Caco-2 (cell line): Measurements from ENCODE around the gene ADIPOR2. TPM values are rescaled to one million over a fixed set of nuclear protein-coding genes. Genes with fewer than 3 reads are reported as not detected.
A peak's percentile ranks its signal among the peaks of the same experiment; 100 is the strongest.
"Not testable (repeated sequence)": the region's sequence is repeated elsewhere in the genome, so short reads cannot be mapped to it uniquely, and the experiment has no call there.

Experiments
- BruUV-seq: library from RNA; stranded (reverse); fragments of 400-500 nt; replicated peaks from 2 replicates; lab custom pipeline; 2021; lab: Mats Ljungman, UMichigan
- CTCF ChIA-PET: fragments of 300-600 bp; sonication (Branson Sonifier 250); formaldehyde crosslinking; loops from one replicate; lab custom pipeline; 2022; ENCODE audit warnings: antibody characterized with exemption; lab: Charles Lee
- POLR2A ChIA-PET: fragments of 300-600 bp; sonication (Branson Sonifier 250); formaldehyde crosslinking; loops from one replicate; lab custom pipeline; 2022; ENCODE audit warnings: antibody characterized with exemption; lab: Charles Lee
- DNase-seq, 2 experiments: peaks; one replicate each; pipeline versions ENCODE4 v3.0.0 to v3.0.0-alpha.2; 2020 to 2022
- H3K27me3 ChIP-seq: replicated peaks from 2 replicates; pipeline ENCODE4 v1.6.0; 2011; ENCODE audit warnings: low read length; ENCODE audit not compliant: control insufficient read depth, insufficient read depth
- H3K36me3 ChIP-seq: 2 replicates; pipeline ENCODE4 v1.5.1; 2011; ENCODE audit warnings: low read length; ENCODE audit not compliant: control insufficient read depth, insufficient read depth
- H3K4me1 ChIP-seq: fragments of 250-450 bp; sonication (Bioruptor Pico); 2 replicates; pipeline ENCODE4 v1.5.1; 2020; ENCODE audit warnings: mild to moderate bottlenecking
- H3K4me3 ChIP-seq: 2 replicates; pipeline ENCODE4 v1.5.1; 2011; ENCODE audit warnings: low read depth, mild to moderate bottlenecking, control low read depth, low read length
- H3K9me3 ChIP-seq: fragments of 250-450 bp; sonication (Bioruptor Pico); 2 replicates; pipeline ENCODE4 v1.5.1; 2020; ENCODE audit warnings: mild to moderate bottlenecking, moderate library complexity
- H3K27ac Mint-ChIP-seq: one replicate; pipeline ENCODE4 v1.8.0; 2022; ENCODE audit warnings: mixed read lengths; ENCODE audit not compliant: unreplicated experiment
- H3K27me3 Mint-ChIP-seq: one replicate; pipeline ENCODE4 v1.8.0; 2022; ENCODE audit warnings: mixed read lengths; ENCODE audit not compliant: insufficient read depth, unreplicated experiment
- H3K36me3 Mint-ChIP-seq: one replicate; pipeline ENCODE4 v1.8.0; 2022; ENCODE audit warnings: mild to moderate bottlenecking, mixed read lengths; ENCODE audit not compliant: insufficient read depth, unreplicated experiment
- H3K4me1 Mint-ChIP-seq: one replicate; pipeline ENCODE4 v1.8.0; 2022; ENCODE audit warnings: low read depth, mixed read lengths; ENCODE audit not compliant: unreplicated experiment
- H3K4me3 Mint-ChIP-seq: one replicate; pipeline ENCODE4 v1.8.0; 2022; ENCODE audit warnings: mild to moderate bottlenecking, moderate library complexity, mixed read lengths; ENCODE audit not compliant: unreplicated experiment
- H3K9me3 Mint-ChIP-seq: one replicate; pipeline ENCODE4 v1.8.0; 2022; ENCODE audit warnings: mixed read lengths; ENCODE audit not compliant: unreplicated experiment
- intact Hi-C: fragments of 100-400 bp; cut with micrococcal nuclease; formaldehyde crosslinking; loops from one replicate; pipeline ENCODE4 v1.10.0; 2022; ENCODE audit not compliant: unreplicated experiment
- total RNA-seq: library from RNA; stranded (reverse); gene quantifications from 2 replicates; pipeline ENCODE4 v1.2.3, GENCODE V29; 2022

ADIPOR2 gene
- total RNA-seq, 1 experiment from 2014 or later, result 119 TPM

DNA sequence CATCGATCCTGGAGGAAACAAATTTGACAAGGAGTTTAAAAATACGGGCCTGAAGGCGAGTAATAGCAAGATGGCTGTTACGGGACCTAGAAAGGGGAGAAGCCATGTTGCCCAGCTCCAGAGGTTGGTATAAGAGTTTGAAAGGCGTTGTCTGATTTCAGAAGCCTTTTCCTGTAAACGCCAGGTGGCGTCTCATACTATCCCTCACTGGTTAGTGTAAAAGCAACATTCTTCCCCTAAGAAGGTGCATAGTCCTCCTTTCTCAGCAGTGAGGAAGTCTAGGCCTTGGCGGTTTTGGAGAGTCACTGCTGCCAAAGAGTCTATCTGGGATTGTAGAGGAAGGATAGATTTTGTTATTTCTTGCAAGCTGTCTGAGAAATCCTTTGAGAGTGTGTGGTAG lies 20.0 kb downstream of the ADIPOR2 start:
- not testable (repeated sequence) for BruUV-seq, H3K27me3 Mint-ChIP-seq, DNase-seq, H3K36me3 ChIP-seq, H3K4me3 ChIP-seq, H3K27me3 ChIP-seq, H3K9me3 ChIP-seq, H3K4me3 Mint-ChIP-seq
- H3K9me3 Mint-ChIP-seq, result peaks cover 15% of the 10 kb centered on the region
- peak overlapping the region; percentile 21 for H3K27ac Mint-ChIP-seq
- intact Hi-C loops, result loop anchor here (1.0 kb wide), 1 partner anchor 80 kb away; no protein-coding TSS in a partner anchor
- H3K4me1 ChIP-seq, result peaks cover 29% of the 10 kb centered on the region
- ChIA-PET POLR2A (interaction anchor here (0.5 to 0.8 kb wide), 3 partner anchors 40 to 80 kb away, joined by 3 to 4 read pairs (median 3); no protein-coding TSS in a partner anchor), CTCF (interaction anchor here (0.6 to 2.6 kb wide), 6 partner anchors 13 to 85 kb away, joined by 3 to 11 read pairs (median 4); no protein-coding TSS in a partner anchor)
- H3K36me3 Mint-ChIP-seq, result peaks cover 49% of the 10 kb centered on the region
- H3K4me1 Mint-ChIP-seq, result peaks cover 30% of the 10 kb centered on the region

DNA sequence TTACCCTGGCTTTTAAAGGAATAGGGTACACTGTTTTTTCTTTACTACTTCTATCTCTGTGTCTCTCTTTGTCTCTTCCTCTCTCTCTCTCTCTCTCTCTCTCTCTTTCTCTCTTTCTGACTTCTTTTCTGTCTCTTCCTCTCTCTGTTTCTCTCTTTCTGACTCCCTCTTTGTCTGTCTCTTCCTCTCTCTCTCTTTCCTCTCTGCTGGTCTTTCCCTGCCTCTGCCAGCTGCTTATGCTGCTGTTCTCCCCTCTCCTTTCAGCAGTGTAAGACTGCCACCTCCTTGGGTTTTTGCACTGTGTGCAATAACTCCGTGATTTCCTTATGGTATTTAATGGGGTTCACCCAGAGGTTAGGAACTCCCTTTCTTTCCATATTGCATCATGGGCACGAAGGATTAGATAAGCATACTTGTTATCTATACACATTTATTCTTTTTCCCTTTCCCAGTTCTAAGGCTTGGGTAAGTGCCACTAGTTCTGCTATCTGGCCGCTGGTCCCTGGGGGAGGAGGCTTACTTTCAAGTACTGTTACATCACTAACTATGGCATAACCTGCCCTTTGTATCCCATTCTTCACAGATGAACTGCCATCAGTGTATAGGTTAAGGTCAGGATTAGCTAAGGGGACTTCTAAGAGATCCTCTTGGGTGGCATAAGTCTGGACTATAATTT lies 20.8 kb downstream of the ADIPOR2 start:
- H3K9me3 ChIP-seq, H3K36me3 ChIP-seq, BruUV-seq, H3K27me3 ChIP-seq, H3K27me3 Mint-ChIP-seq, H3K4me3 ChIP-seq: not testable (repeated sequence)
- DNase-seq, result peak; percentile 76 to 79
- peaks cover 49% of the 10 kb centered on the region for H3K36me3 Mint-ChIP-seq
- POLR2A ChIA-PET, result interaction anchor here (0.5 to 0.6 kb wide), 2 partner anchors 25 to 50 kb away, joined by 3 to 4 read pairs; no protein-coding TSS in a partner anchor
- intact Hi-C loops, result loop anchor here (1.0 kb wide), 2 partner anchors 34 to 80 kb away; no protein-coding TSS in a partner anchor
- peaks cover 27% of the 10 kb centered on the region for H3K4me1 Mint-ChIP-seq
- H3K9me3 Mint-ChIP-seq, result peaks cover 15% of the 10 kb centered on the region
- H3K4me1 ChIP-seq, result peaks cover 21% of the 10 kb centered on the region
- H3K27ac Mint-ChIP-seq, result peak overlapping the region; percentile 21
- CTCF ChIA-PET, result interaction anchor here (0.9 to 2.6 kb wide), 4 partner anchors 14 to 79 kb away, joined by 3 to 11 read pairs (median 5); no protein-coding TSS in a partner anchor
- peak overlapping the region; percentile 1 for H3K4me3 Mint-ChIP-seq

DNA sequence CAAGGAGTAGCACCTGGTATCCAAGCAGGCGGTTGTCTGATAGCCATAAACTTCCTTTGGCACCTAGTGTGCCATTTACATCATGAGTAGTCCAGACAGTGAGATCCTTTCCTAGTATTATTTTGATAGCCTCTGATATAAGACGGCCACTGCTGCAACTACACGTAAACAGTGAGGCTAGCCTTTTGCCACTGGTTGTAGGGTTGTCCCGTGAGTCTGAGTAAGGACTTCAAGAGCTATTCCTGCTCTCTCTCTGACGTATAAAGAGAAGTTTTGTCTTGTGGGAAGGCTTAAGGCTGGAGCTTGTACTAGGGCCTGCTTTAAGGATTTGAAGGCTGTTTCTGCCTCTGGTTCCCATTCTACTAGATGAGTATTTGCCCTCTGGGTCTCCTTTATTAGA lies 21.4 kb downstream of the ADIPOR2 start:
- H3K27me3 Mint-ChIP-seq, H3K4me3 ChIP-seq, DNase-seq, H3K27ac Mint-ChIP-seq, H3K36me3 ChIP-seq, H3K27me3 ChIP-seq, POLR2A ChIA-PET, H3K9me3 ChIP-seq, H3K4me3 Mint-ChIP-seq, BruUV-seq: not testable (repeated sequence)
- H3K4me1 ChIP-seq, result peaks cover 17% of the 10 kb centered on the region
- intact Hi-C loops, result loop anchor here (1.0 kb wide), 1 partner anchor 33 kb away; no protein-coding TSS in a partner anchor
- Mint-ChIP-seq H3K36me3 (peaks cover 49% of the 10 kb centered on the region), H3K4me1 (peaks cover 20% of the 10 kb centered on the region), H3K9me3 (peaks cover 15% of the 10 kb centered on the region)
- CTCF ChIA-PET, result interaction anchor here (0.9 to 2.1 kb wide), 2 partner anchors 78 kb away, joined by 3 to 6 read pairs; no protein-coding TSS in a partner anchor

DNA sequence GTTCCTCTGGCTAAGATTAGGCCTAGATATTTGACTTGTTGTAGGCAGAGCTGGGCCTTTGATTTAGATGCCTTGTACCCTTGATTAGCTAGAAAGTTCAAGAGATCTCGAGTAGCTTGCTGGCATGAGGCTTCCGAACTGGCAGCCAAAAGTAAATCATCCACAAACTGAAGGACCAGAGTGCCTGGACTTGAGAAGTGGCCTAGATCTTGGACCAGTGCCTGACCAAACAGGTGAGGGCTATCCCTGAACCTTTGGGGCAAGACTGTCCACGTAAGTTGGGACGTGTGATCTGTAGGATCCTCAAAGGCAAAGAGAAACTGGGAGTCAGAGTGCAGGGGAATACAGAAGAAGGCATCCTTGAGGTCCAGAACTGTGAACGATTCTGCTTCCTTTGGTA lies 22.0 kb downstream of the ADIPOR2 start:
- BruUV-seq, H3K9me3 ChIP-seq, H3K4me3 ChIP-seq, H3K27me3 ChIP-seq, DNase-seq, H3K27me3 Mint-ChIP-seq, POLR2A ChIA-PET, H3K4me3 Mint-ChIP-seq, H3K36me3 ChIP-seq: not testable (repeated sequence)
- Mint-ChIP-seq H3K36me3 (peaks cover 49% of the 10 kb centered on the region), H3K9me3 (peaks cover 15% of the 10 kb centered on the region), H3K4me1 (peaks cover 20% of the 10 kb centered on the region), H3K27ac (peak overlapping the region; percentile 41)
- intact Hi-C loops, result loop anchor here (1.0 kb wide), 1 partner anchor 32 kb away; no protein-coding TSS in a partner anchor
- peaks cover 17% of the 10 kb centered on the region for H3K4me1 ChIP-seq
- CTCF ChIA-PET, result interaction anchor here (0.9 kb wide), 1 partner anchor 78 kb away, joined by 3 read pairs; no protein-coding TSS in a partner anchor

DNA sequence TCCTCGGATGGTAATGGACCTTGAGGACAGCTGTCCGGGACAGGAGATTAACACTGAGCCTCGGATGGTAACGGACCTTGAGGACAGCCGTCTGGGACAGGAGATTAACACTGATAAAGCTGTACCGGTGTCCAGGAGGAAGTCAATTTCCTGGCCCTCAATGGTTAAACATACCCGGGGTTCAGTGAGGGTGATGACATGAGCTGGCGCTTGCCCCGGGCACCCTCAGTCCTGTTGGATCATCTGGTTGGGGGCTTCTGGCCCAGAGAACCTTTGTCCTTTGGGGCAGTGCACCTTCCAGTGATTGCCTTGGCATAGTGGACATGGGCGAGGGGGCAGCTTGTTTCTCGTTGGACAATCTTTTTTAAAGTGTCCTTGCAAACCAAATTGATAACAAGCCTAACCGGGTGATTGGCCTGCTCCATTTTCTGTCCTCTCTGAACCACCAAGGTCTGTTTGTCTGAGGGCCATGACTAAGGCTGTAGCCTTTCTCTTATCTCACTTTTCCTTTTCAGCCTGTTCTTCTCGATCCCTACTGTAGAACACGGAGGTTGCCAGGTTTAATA lies 23.0 kb downstream of the ADIPOR2 start:
- Mint-ChIP-seq H3K36me3 (peaks cover 47% of the 10 kb centered on the region), H3K27ac (peak overlapping the region; percentile 41), H3K4me1 (peaks cover 20% of the 10 kb centered on the region), H3K9me3 (peaks cover 15% of the 10 kb centered on the region)
- peaks cover 17% of the 10 kb centered on the region for H3K4me1 ChIP-seq
- intact Hi-C loops, POLR2A ChIA-PET, CTCF ChIA-PET, H3K4me3 Mint-ChIP-seq, H3K27me3 Mint-ChIP-seq, H3K9me3 ChIP-seq, DNase-seq, H3K27me3 ChIP-seq, BruUV-seq, H3K4me3 ChIP-seq, H3K36me3 ChIP-seq: not testable (repeated sequence)

DNA sequence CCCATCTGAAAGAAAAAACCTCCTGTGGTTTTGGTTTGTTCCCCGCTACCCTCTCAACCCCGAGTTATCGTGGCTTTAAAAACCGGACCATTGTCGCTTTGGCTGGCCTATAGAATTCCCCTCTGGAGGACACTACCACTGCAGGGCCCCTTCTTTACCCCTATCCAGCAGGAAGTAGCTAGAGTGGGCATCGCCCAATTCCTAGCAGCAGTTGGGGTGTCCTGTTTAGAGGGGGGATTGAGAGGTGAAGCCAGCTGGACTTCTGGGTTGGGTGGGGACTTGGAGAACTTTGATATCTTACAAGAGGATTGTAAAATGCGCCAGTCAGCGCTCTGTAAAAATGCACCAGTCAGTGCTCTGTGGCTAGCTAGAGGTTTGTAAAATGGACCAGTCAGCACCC lies 24.6 kb downstream of the ADIPOR2 start:
- H3K4me3 Mint-ChIP-seq, intact Hi-C loops, H3K27me3 ChIP-seq, POLR2A ChIA-PET, H3K27ac Mint-ChIP-seq, H3K36me3 ChIP-seq, H3K4me3 ChIP-seq, DNase-seq, BruUV-seq, H3K9me3 ChIP-seq, H3K27me3 Mint-ChIP-seq: not testable (repeated sequence)
- Mint-ChIP-seq H3K36me3 (peaks cover 41% of the 10 kb centered on the region), H3K9me3 (peaks cover 15% of the 10 kb centered on the region), H3K4me1 (peaks cover 20% of the 10 kb centered on the region)
- CTCF ChIA-PET, result interaction anchor here (1.0 kb wide), 1 partner anchor 75 kb away, joined by 3 read pairs; no protein-coding TSS in a partner anchor
- peaks cover 14% of the 10 kb centered on the region for H3K4me1 ChIP-seq
